GM21717 (cell line): ENCODE results near the gene TCEA3.

ENCODE experiments used
- ATAC-seq: cut with Tn5 transposase; IDR thresholded peaks from one replicate; pipeline ENCODE4 v1.9.1; 2021; ENCODE audit warnings: mild to moderate bottlenecking, moderate library complexity; ENCODE audit not compliant: unreplicated experiment

Gene TCEA3

DNA sequence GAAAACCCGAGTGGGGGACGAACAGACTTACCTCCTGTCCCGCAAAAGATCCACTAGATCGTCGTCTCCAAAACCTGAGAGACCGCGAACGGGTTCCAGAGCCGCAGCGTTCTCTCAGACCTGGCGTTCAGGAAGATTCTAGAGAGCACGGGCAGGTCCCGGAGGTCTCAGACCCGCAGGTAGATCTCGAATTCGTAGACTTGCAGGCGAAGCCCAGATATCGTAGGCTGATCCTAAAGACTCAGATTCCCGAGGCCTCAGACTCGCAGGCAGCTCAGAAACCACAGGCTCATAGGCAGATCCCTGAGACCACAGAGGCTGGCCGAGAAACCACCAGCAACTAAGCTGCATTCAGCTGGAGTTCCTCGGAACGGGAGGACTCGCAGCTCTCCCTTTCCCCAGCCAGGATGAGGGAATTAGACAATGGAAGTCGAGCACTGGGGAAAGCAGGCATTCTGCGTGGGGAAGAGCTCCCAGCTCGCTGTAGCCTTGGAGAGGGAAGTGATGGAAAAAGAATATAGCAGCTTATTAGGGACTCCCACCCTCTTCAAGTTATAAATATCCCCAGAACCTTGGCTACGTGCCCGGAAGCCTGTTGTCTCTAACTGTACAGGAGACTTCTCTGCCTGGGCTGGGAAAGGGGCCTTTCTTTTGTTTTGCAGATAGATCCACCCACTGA, 55.1 kb downstream of the TCEA3 start, which contains the start of gene ZNF436:
Gene ZNF436 (minus strand): TSS at position 502 of the 679 bp plus-strand sequence. CDS start 1,831 bp downstream, outside the sequence.
- no peak for ATAC-seq

DNA sequence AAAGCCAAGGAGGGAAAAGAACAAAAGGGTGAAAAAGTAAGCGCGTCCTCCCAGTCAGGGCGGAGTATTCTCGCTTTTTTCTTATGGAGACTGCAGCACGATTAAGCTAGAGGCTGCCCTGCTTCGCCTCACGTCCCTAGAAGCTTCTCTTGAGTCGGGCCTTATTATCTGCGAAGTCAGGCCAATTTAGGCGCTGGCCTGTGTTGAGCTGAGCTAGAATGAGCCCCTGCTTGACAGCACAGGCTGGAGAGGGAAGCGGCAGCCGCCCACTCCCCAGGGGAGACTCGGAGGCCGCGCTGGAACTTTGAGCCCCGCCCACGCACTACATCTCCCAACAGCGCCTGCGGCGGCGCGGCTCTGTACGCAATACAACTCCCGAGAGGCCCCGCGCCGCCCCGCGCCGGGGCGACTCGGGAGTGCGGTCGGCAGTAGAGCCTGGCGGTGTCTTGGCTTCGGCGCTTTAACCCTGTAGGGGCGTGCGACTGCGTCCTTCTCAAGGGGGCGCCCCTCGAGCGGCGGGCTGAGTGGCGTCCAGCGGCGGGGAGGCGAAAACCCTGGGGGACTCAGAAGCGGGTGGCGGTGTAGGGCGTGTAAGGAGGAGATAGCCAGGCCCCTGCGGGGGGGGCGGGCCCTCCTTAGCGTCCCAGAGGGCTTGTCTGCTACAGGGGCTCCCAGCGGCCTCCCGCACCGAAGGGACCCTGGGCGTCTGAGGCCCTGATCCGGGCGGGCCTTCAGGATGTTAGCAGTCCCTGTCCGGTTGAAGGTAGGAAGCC, 55.8 kb downstream of the TCEA3 start:
- peak; percentile 64 for ATAC-seq

DNA sequence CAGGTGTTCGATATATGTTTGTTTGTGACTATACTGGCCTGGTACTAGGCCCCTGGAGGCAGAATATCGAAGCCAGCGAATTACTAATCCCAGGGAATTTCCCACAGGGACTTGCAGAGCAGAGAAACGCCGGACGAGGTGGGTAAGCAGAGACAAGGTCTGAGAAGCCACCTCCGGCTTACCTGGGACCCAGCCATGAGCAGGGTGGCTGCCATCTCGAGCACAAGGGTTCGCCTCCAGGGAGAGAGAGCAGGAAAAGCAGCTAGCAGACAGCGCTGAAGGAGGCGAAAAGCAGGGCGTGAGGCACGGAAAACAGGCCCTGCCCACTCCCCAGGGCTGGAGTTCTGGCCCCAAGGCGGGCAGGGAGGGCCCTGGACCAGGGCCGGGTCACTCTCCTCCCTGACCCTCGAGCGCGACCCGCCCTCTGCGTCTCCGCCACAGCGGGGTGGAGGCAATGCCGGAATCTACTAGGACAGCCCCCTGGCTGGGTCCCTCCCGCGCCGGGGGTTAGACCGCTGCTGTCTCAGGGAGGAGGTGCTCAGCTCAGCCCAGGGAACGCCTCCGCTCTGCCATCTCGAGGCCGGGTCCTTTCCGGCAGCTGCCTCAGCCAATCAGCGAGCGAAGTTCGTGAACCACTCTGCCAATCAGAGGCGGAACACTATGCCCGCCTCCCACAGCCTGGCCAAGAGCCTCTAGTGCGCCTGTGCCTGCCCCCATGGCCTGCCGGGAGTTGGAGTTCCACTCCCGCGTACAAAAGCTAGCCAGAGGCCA, 56.6 kb downstream of the TCEA3 start:
- ATAC-seq, result peak; percentile 88

DNA sequence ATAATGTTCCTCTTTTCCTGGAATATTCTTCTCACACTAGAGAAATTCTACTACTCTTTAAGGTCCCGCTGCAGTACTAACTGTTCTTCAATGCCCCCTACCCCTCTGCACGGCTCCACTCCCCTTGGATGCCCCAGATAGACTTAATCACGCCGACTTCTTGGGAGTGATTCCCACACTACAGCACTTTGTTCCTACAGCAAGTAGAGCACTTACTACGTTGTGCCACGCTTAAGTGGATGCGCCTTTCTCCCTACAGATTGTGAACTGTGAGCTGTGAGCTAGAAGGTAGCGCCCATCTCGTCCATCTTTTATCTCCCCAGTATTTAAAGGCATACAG, 57.1 kb downstream of the TCEA3 start:
- no peak for ATAC-seq

DNA sequence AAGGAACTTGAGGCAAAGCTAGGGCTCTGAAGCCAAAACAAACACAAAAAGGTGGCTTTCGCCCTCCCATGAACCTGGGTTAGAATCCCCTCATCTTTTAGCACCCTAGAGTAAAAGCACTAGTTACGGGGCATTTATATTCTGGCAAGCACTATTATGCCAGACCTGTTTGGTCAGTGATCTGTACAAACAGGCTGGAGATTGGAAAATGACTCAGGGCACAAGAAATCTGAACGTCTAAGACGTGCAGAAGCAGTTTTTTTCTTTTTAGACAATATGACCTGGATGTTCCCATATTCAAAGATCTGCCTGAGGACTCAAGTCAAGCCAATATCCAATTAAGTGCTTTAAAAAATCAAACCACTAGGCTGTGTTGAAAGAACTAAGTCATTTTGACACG, 58.0 kb downstream of the TCEA3 start:
- no peak for ATAC-seq

DNA sequence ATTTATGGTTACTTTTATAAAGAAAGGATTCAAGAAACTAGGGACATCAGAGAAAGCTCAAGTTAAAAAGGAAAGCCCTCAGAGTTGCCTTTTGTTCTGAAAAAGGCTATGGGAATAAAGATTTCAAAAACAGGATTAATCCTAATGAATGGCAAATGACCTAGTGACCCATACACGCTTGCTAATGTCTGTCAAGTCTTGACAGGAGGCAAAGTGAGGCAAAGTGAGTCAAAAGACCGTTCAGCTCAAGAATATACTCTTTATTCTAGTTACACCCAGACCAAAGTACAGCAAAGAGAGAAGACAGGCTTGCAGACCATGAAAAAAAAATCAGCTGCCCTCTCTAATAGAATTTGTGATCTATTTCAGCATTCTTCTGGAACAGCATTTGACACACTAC, 58.4 kb downstream of the TCEA3 start:
- ATAC-seq, result no peak

DNA sequence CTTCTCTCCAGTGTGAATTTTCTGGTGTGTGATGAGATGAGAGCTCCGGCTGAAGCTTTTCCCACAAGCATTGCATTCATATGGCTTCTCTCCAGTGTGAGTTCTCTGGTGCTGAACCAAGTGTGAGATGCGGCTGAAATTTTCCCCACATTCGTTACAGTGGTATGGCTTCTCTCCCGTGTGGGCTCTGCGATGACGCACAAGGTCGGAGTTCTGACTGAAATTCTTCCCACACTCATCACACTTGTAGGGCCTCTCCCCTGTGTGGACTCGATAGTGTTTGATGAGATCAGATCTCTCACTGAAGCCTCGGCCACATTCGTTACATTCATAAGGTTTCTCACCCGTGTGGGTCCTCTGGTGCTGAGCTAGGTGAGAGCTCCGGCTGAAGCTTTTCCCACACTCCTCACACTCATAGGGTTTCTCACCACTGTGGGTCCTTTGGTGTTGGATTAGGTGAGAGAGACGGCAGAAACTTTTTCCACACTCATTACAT, 62.3 kb downstream of the TCEA3 start:
- ATAC-seq, result no peak

DNA sequence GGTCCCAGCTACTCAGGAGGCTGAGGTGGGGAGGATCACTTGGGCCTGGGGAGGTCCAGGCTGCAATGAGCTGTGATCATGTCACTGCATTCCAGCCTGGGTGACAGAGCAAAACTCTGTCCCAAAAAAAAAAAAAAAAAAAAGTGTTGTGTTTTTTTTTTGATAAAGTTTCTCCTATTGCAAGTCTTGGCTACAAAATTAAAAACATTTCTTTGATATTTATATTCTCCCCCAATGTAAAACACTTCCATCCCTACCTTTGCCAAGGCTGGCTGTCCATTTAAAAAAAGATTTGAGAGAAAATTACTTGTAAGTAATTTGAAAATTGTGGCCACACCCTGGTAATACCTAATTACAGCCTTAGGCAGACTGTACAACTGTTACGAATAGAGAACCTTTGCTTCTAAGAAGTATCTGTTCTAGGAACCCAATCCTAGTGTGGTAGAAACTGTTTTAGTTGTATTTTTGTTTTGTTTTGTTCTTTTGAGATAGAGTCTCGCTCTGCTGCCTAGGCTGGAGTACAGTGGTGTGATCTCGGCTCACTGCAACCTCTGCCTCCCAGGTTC, 66.2 kb downstream of the TCEA3 start:
- ATAC-seq, result no peak

DNA sequence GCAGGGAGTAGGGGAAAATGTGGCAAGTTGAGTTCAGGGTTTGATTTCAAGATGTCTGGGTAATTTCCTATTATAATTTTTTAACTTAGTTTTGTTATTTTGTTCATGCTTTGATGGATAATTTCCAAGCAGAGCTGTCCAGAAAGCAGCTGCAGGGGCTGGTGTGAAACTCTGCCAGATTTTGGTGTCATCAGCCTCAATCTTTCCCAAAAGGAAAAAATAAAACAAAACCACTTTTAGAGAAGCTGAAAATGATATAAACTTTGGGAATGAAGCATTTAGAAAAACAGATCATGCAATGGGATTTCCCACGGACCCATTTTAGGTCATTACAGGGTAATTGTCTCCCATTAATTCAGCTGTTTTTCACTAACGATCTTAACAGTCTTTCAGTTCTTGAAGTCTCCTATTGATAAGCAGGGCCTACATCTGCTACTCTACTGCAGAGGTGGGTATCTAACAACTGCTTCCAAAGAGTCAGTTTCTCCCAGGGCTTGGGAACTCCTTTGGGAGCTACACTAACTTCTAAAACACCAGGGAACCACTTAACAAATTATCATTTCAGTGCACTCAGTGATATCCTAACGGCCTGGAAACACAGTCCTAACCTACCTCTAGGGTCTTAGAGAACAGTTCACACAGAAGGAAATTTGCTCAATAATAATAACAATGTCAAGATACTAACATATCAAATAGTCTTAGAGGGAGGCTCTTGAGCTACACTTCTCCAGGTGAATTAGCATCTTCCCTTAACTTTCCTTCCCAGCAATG, 67.2 kb downstream of the TCEA3 start:
- no peak for ATAC-seq

DNA sequence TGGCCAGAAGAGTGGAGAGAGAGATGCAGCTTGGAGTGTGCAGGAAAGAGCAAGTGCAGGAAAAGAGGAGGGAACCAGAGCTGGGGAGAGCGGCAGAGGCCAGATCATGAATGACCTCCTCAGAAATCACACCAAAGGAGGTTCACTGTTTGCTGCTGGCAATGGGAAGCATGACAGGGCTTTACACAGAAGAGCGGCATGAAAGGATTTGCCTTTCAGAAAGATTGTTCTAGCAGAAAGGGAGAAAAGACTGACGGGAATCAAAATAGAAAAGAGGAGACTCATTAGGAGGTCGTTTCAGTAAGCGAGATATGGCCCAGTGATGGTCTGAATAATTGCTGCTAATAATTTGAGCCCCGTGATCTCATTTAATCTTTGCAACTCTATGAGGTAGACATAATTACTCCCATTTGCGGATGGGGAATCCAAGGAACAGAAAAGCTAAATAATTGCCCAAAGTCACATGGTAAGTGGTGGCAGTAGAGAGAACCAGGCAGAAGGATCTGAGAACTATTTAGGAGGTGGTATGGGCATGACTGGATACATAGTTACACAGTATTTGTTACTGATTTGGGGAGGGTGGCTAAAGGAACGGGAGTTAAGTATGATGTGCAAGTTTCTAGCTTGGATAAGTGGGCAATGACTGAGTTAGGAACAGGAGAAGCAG, 67.9 kb downstream of the TCEA3 start:
- ATAC-seq, result no peak

DNA sequence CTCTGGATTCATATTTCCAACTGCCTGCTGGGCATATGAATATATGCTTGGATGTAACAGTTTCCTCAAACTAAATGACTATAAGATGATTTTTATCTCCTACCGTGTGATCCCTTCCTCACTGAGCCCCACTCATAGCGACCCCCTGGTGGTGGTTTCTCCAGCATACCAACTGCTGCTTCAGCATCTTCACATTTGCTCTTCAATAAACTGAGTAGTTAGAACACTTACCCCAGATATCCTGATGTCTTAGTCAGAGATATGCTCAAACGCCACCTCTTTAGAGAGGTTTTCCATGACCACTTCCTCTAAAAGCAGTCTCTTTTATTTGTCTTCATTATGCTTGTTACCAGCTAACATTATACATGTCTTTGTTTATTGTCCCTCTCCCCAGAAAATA, 70.3 kb downstream of the TCEA3 start:
- no peak for ATAC-seq

DNA sequence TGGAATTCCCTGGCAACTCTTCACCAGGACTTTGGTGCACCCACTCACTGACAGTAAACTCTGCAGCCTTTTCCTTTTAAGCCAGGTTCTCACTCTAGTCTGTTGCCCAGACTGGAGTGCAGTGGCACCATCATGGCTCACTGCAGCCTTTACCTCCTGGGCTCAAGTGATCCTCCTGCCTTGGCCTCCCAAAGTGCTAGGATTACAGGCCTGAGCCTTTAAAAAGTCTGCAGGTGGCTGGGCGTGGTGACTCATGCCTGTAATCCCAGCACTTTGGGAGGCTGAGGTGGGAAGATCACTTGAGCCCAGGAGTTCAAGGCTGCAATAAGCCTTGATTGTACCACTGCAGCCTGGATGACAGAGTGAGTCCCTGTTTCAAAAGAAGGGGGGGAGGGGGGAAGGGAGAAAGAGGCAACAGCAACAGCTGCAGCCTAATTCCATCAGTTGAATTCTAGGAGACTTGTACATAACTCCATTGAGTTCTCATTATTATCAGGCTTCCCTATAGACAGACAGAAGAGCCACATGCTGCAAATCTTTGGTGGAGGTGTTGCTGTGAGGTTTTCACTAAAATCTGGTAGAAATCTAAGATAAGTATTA, 72.4 kb downstream of the TCEA3 start:
- no peak for ATAC-seq

DNA sequence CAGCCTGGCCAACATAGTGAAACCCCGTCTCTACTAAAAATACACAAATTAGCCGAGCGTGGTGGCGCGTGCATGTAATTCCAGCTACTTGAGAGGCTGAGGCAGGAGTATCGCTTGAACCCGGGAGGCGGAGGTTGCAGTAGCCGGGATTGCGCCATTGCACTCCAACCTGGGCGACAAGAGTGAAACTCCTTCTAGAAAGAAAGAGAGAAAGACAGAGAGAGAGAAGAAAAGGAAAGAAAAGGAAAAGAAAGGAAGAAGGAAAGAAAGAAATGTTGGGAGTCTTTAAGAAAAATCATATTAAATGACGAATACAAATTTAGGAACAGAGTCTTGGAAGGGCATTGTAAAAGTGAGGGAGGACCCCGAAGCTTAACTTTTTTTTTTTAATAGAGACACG, 78.6 kb downstream of the TCEA3 start:
- no peak for ATAC-seq

DNA sequence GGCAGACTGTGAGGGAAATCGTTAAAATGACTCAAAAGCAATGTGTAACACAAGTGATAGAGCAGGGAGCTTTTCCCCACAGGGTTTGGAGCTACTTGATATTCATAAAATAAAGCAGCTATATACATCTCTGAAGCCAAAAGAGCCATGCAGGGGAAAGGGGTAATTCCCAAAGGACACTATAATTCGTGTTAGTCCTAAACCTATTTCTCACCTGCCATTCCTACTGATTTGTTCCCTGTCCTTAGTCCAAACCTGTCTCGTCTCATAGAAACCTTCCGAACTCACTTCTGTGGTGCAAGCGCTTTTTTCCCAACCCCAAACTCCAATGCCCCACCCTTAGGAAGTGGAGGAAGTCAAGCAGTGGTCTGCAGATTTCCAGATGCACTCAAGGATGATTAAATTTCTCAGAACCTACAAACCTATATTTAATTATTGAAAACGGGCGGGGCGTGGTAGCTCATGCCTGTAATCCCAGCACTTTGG, 79.5 kb downstream of the TCEA3 start:
- ATAC-seq, result no peak

DNA sequence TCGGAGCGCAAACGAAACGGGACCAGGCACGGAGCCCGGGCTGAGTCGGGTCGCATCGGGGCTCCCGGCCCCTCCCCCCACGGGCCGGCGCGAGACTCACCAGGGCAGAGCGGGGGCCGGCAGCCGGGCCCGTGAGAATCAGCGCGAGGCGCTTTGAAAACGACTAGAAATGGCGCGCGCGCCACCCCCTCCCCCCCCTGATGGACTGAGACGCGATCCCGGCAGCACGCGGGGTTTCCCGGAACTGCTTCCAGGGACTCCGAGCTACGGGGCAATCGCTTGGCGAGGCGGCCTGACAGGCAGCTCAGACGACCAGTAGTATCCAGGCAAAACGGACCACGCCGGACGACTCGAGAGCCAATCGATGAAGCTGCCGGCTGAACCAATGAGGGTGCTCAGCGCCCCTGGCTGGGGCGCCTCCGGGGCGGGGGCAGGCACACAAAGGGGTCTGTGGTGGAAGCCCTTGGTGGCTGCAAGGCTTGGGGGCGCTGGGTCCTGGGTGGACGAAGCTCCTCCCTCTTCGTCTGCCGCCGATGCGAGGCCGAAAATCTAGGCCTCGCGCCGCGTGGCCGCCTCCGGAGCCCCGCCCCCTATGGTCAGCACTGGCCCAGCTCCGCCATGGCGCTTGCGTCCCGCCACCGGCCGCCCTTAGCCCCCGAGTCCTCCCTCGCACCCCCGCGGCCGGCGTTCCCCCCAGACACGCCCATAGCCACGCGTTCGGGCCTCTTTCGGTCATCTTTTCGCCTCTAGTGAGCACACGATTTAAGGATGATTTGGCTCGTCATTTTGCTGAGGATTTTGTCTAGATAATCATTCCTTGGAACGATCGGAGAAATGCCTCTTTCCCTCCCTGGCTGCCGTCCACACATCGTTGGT, 80.2 kb downstream of the TCEA3 start, which contains the start of gene HNRNPR:
Gene HNRNPR (minus strand): TSS at position 174 of the 876 bp plus-strand sequence. CDS start 3,276 bp downstream, outside the sequence.
- ATAC-seq, result peak; percentile 89

DNA sequence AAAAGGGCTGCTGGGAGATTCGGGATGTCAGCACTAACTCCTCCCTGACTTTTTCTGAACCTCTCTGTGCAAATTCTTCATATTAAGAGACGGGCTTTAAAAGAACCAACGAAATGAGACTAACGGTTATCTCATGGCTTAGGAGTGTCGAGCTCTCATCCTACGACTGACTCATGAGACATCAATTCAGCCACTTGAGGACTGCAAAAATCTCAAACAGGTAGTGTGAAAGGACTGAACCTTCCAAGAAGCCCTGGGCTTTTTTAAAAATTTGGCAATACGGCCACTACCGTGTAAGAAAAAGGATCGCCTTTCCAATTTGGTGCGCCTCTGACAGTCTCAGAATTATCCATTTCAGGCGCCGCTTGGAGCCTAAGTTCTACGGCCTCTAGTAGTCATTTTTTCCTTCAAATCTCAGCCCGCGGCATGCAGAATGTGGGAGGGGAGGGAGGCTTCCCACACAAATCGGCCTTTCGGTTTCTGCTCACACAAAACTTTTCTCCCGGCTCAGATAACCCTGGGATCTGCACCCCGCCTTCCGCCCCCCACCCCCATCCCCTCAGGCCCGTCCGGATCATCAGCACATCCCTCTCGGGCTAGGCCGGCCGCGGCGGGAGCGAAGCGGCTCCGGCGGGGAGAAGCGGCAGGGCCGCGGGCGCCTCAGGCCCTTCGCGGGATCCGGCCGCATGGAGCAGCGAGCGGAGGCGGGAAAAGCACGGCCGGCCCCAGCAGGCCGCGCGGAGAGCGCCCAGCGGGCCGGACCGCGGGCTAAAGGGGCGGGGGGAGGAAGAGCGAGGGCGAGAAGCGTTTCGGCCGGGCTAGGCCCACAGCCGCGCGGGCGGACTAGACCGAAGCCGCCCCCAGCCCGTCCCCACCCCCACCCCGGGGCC, 81.1 kb downstream of the TCEA3 start:
- peak; percentile 14 for ATAC-seq
